GM19023 (cell line): ENCODE results near the gene LARP4B.

Experiments
- ATAC-seq: cut with Tn5 transposase; IDR thresholded peaks from one replicate; pipeline ENCODE4 v1.9.1; 2021; ENCODE audit warnings: mild to moderate bottlenecking, moderate library complexity; ENCODE audit not compliant: unreplicated experiment

The LARP4B gene

DNA sequence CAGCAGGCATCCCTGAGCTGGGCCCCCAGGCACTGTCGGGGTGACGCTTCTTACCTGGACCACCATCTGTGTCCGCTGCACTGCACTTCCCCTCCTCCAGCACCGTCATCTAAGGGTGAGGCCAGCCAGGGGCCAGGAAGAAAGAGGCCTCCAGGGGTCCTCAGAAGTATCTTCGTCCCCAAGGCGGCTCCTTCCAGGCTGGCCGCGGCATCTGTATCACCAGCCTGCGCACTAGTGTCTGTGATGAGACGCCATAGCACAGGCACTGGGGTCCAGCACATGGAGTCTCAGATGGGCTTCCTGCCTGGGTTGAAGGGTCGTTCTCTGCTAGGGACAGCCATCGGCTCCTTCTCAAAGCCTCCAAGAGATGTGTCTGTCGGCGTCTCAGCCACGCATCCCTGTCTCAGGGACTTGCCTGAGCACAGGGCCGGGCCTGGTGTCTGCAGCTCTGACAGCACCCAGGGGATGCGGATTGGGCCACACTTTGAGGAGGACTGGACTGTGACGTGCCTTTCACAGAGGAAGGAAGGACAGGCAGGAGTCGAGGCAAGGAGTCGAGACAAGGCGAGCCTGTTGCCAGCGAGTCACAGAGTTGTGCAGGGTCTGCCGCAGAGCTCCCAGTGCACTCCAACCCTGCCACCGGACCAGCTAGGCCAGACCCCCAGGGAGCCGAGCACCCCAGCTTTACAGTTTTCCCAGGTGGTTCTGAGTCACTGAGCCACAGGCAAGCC lies 140.5 kb downstream of the LARP4B start:
- no peak for ATAC-seq

DNA sequence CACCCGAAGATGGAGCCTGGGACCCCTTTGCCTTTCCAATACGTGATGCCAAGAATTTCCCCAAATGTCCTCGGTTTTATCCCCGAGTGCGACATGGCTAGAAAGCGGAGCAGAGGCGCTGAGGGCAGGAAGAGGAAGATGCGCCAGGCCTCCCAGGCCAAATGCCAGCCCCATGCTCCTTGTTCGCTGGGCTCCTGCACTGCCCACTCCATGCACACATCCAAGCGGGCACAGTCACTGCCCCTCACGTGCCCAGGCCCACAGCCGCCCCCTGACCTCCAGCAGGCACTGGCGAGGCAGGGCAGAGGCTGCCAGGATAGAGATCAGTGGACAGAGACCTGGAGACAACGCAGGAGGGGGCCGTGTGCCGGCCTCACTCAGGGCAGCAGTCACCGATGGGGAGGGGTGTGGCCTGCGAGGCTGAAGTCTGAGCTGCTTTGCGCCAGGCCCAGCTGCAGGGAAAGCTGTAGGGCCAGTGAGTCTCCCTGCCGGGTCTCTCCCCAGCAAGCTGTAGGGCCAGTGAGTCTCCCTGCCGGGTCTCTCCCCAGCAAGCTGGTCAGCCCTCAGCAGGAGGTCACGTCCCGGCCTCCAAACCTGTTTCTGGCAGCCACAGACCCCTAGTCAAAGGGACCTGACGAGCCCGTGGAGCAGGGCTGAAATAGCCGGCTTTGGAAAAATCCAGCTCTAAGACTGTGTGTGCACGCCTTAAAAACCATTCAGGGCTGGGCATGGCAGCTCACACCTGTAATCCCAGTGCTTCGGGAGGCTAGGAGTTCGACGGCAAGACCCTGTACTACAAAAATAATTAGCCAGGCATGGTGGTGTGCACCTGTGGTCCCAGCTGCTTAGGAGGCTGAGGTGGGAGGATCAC lies 141.4 kb downstream of the LARP4B start:
- ATAC-seq: no peak

- ATAC-seq: no peak
Observed at GRCh38 chr10:788796-789748, 142.4 kb downstream of the LARP4B start.

DNA sequence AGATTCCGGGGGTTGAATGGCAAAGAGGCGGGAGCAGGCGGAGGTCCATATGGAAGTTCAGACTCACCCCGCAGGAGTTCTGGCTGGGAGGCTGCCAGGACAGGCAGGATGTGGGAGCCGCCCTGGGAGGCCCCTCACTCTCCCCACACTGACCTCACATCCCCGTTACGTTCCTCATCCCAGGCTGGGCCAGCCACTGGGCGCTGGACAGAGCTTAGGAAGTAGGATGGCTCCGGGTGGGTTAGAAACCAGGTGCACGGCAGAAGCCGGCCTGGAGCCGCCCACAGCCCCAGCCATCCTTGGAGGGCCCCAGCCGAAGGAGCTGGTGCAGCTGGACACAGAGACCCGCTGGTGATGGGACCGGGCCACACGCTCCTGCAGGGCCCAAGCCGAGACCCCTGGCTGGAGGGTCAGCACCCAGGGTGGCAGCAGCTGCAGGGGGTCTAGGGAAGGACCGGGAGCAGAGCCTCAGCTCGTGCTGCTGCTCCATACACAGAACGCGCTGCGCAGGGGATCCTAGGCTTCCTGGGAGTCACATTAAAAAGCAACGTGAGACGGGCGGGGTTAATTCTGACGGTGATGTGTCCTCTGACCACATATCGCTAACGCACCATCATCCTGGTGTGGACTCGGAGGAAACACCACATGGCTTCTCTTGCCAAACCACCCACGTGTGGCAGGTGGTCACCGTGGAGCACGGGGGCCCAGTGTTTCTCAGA lies 143.4 kb downstream of the LARP4B start:
- ATAC-seq: no peak

- no peak for ATAC-seq
Observed at GRCh38 chr10:786633-787474, 144.7 kb downstream of the LARP4B start.

- ATAC-seq: no peak
Observed at GRCh38 chr10:785861-786214, 145.7 kb downstream of the LARP4B start.

DNA sequence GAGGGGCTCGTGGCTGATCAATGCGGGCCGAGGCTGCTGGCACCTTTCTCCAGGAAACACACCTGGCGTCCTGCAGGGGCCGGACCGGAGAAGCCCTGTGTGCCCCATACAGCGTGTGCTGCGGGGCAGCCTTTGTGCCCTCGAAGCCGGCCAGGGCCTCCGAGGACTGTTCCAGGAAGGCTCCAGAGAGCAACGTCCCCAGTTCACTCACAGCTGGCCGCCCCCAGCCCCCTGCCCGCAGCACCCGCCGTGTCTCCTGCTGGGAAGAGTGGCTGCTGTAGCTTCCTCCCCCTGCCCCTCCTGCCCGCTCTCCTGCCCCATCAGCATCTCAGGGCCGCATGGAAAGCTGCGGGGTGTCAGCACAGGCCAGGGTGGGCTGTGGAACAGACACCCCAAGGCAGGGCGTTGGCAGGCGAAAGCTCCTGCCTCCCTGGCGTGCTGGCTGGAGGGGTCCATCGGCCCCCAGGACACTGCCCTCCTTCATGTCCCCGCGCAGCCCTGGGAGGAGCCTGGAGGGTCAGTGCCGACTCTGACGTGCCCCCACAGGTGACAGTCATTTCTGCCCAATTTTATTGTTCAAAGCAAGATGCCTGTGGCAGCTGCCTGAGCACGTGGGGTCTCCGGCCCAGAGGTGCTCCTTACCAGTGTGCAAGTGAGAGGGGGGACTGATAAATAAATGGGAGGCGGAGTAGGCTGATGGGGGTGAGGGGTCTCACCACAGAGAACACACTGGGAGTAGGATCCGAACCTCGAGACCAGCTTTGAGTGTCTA lies 146.2 kb downstream of the LARP4B start:
- no peak for ATAC-seq

- ATAC-seq: no peak
Observed at GRCh38 chr10:784403-785088, 147.0 kb downstream of the LARP4B start.

- no peak for ATAC-seq
Observed at GRCh38 chr10:782751-783648, 148.5 kb downstream of the LARP4B start.

DNA sequence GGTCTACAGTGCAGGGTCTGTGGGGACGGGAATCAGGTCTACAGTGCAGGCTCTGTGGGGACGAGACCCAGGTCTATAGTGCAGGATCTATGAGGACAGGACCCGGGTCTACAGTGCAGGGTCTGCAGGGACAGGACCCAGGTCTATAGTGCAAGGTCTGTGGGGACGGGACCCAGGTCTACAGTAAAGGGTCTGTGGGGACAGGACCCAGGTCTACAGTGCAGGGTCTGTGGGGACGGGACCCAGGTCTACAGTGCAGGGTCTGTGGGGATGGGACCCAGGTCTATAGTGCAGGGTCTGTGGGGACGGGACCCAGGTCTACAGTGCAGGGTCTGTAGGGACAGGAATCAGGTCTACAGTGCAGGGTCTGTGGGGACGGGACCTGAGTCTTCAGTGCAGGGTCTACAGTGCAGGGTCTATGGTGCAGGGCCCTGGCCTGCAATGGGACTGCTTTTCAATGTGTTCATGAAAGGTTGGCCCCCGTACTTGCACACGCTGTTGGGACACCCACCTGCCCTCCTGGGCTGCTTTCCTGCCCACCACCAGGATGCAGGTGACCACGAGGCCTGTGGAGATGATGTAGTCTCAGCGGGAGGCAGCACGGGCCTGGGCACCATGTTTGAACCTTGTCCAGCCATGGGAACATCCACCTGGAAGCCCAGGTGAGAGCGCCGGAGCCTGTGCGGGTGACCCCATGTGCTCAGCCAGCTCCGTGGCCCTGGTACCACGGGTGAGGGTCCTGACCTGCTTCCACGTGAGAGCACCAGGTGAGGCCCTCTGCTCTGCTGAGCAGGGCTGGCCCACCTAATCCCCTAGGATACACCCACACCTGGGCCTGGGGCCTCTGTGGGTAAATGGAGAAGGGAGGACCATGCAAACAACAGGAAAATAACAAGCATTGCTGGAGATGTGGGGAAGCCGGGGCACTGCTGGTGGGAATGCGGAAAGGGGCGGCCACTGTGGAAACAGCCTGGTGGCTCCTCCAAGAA lies 150.7 kb downstream of the LARP4B start:
- no peak for ATAC-seq

GRCh38 chr10:778626-779330 lies 152.7 kb downstream of the LARP4B start:
- ATAC-seq: no peak

DNA sequence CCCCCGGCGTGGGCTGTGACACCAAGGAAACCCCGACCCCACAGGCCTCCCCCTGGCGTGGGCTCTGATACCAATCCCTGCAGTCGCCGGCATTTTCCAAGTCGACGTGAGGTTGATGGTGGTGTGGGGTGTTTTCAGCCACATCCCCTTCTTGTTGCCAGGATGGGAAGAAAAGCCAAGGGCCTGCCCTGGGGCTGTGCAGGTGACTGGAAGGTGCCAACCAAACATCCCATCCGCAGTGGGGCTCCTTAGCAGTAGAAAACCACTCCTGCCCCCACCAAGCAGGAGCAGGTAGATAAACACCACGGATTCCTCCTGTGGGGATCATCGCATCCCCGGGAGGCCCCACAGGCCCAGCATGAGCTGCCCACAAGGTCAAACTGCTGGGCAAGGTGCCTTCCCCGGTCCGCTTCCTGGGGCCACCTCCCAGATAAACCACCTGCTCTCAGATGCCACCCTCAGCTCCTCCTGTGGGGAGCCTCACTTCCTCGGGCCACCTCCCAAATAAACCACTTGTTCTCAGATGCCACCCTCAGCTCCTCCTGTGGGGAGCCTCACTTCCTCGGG lies 153.5 kb downstream of the LARP4B start:
- no peak for ATAC-seq

- ATAC-seq: no peak
Observed at GRCh38 chr10:776772-777171, 154.7 kb downstream of the LARP4B start.

DNA sequence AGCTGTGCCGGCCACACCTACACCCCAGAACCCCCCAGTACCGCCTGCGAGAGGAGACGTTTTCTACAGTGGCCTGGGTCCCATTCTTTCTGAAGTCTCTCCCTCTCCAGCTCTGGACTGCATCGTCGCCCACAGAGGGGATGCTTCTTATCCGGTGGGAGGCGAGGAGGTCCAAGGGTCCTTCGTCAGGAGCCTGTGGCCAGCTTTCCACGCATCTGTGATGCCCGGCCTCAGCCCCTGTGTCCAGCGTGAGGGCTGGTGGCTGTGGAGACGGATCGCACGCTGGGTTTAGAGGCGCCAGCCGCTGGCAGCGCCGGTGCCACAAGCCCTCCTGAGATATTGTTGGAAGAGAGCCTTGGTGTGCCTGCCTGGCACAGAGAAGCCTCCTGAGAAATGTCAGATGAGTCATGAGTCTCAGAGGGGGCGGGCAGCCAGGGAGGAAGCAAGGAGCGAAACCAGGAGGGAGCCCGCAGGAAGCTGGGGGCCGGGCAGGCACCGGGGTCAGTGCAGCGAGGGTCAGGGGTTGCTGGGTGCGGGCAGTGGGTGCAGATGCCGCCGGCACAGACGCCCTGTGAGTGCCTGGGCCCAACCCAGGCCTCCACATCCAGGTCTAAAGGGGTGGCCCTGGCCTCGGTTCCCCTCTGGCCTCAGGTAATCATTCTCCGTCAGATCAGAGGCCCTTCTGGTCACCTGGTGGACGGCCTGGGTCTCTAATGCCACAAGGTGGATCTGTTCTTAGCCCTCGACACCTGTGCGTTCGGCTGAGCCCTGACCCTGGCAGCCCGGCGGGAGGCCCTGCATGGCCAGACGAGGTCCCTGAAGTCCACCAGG lies 156.0 kb downstream of the LARP4B start:
- no peak for ATAC-seq
